Kidney (tissue), 14 donors: ENCODE data around the gene PPP4R1. TPM values are rescaled to one million over a fixed set of nuclear protein-coding genes. Genes with fewer than 3 reads are reported as not detected.

Source experiments
- DNase-seq, 5 donors: peaks; one replicate each; pipeline ENCODE4 v3.0.0-alpha.2; 2013 to 2020
- FAIRE-seq: peaks from 2 replicates; lab custom pipeline; 2012; peaks lifted over from hg19 to GRCh38; lab: Jason Lieb, UNC
- H3K27ac ChIP-seq, 2 donors: one replicate each; pipeline ENCODE4 v1.7.0; 2013; ENCODE audit warnings: low read depth in 2 of 2, low read length in 2 of 2, inconsistent platforms in 1 of 2
- H3K27me3 ChIP-seq: one replicate; pipeline ENCODE4 v1.7.1; 2013; ENCODE audit warnings: low read length, inconsistent platforms; ENCODE audit not compliant: control insufficient read depth, insufficient read depth
- H3K36me3 ChIP-seq, 3 donors: one replicate each; pipeline versions ENCODE4 v1.7.0 to v1.7.1; 2013; ENCODE audit warnings: low read length in 3 of 3, control low read depth in 1 of 3, inconsistent platforms in 1 of 3; ENCODE audit not compliant: insufficient read depth in 3 of 3, control insufficient read depth in 2 of 3
- H3K4me1 ChIP-seq, 3 donors: one replicate each; pipeline versions ENCODE4 v1.7.0 to v1.7.1; 2013; ENCODE audit warnings: low read length in 3 of 3, inconsistent platforms in 1 of 3, low read depth in 1 of 3; ENCODE audit not compliant: control insufficient read depth in 2 of 3, insufficient read depth in 2 of 3
- H3K4me3 ChIP-seq, 3 donors: one replicate each; pipeline versions ENCODE4 v1.7.0 to v1.8.1; 2013; ENCODE audit warnings: low read length in 3 of 3, control low read depth in 1 of 3, inconsistent platforms in 1 of 3
- H3K9ac ChIP-seq, 3 donors: one replicate each; pipeline versions ENCODE4 v1.7.0 to v1.7.1; 2013; ENCODE audit warnings: low read length in 3 of 3, control low read depth in 1 of 3, inconsistent platforms in 1 of 3
- H3K9me3 ChIP-seq, 3 donors: one replicate each; pipeline versions ENCODE4 v1.7.0 to v1.7.1; 2013; ENCODE audit warnings: low read length in 3 of 3, control low read depth in 1 of 3, inconsistent platforms in 1 of 3; ENCODE audit not compliant: control insufficient read depth in 2 of 3, insufficient read depth in 1 of 3
- CTCF ChIP-seq: IDR thresholded peaks from 3 replicates; pipeline ENCODE4 v1.5.1; 2012; ENCODE audit warnings: mild to moderate bottlenecking, moderate library complexity, borderline replicate concordance; ENCODE audit not compliant: insufficient read depth; ENCODE audit errors: extremely low read depth
- intact Hi-C: fragments of 100-400 bp; cut with DNase I; formaldehyde crosslinking; loops from one replicate; pipeline ENCODE4 v1.11.1; 2022
- polyA plus RNA-seq: library from polyadenylated mRNA; stranded (reverse); fragments of 350-450 nt; fragmentation: Illumina TruSeq; extraction: RNeasy Lipid Tissue Mini Kit (QIAGEN cat#74804); gene quantifications from one replicate; pipeline ENCODE4 v1.2.3, GENCODE V29; 2014; ENCODE audit warnings: low read depth, low replicate concordance; ENCODE audit not compliant: insufficient read depth
- total RNA-seq: library from RNA; stranded (reverse); fragmentation: NEBNext Ultra II Directional; extraction: Animal tissue kit (Norgen Biotek cat#: 25700); gene quantifications from one replicate; pipeline ENCODE4 v1.2.1, GENCODE V29; 2021
- donor health status: control.
- donor health status: control.
- donor health status: control.
- donor health status: control.
- donor health status: control.
- donor health status: DM: yes; HTN: yes; CAD: no.
- donor health status: Normal renal cell carcinoma (clear cell type).

Gene PPP4R1
- total and polyA plus RNA-seq, 2 donors from 2014 or later, result 23.9 to 122 TPM

- TF ChIP-seq CTCF, result no peak
- no peaks in the 10 kb centered on the region for H3K4me1 ChIP-seq
- H3K9me3 ChIP-seq, result no peaks in the 10 kb centered on the region
- no peak overlapping the region for H3K27ac ChIP-seq
- H3K4me3 ChIP-seq, result no peak overlapping the region
- intact Hi-C loops, result no loop called here
- FAIRE-seq (no peak), DNase-seq (peak in 1 of 5 donors; percentile 66)
- no peak overlapping the region for H3K9ac ChIP-seq
- peaks cover 2 to 36% (median 26%) of the 10 kb centered on the region in 3 donors for H3K36me3 ChIP-seq
- no peaks in the 10 kb centered on the region for H3K27me3 ChIP-seq
Observed at GRCh38 chr18:9536354-9537152, 77.8 kb downstream of the PPP4R1 start.

GRCh38 chr18:9535430-9535991, 78.8 kb downstream of the PPP4R1 start:
- H3K27me3 ChIP-seq, result no peaks in the 10 kb centered on the region
- intact Hi-C loops, result no loop called here
- no peak overlapping the region for H3K4me3 ChIP-seq
- TF ChIP-seq CTCF, result no peak
- no peaks in the 10 kb centered on the region for H3K4me1 ChIP-seq
- H3K27ac ChIP-seq, result no peak overlapping the region
- H3K9ac ChIP-seq, result no peak overlapping the region
- peaks cover 2 to 40% (median 26%) of the 10 kb centered on the region in 3 donors for H3K36me3 ChIP-seq
- DNase-seq, result peak in 4 of 5 donors; percentile 10 to 51 (median 26)
- no peak for FAIRE-seq
- H3K9me3 ChIP-seq, result no peaks in the 10 kb centered on the region

- H3K36me3 ChIP-seq, result peaks cover 2 to 42% (median 32%) of the 10 kb centered on the region in 3 donors
- peak in 1 of 5 donors; percentile 49 for DNase-seq
Observed at GRCh38 chr18:9534844-9535243, 79.5 kb downstream of the PPP4R1 start.

More at GRCh38 chr18:9534844-9535243, 79.5 kb downstream of the PPP4R1 start:
- no peaks in the 10 kb centered on the region for H3K4me1 ChIP-seq
- no peak overlapping the region for H3K27ac ChIP-seq
- no peaks in the 10 kb centered on the region for H3K27me3 ChIP-seq
- H3K9me3 ChIP-seq, result no peaks in the 10 kb centered on the region
- no peak overlapping the region for H3K9ac ChIP-seq
- no peak for TF ChIP-seq CTCF
- FAIRE-seq, result no peak
- intact Hi-C loops, result no loop called here
- no peak overlapping the region for H3K4me3 ChIP-seq
